ENCODE results near the gene ABHD8. TPM values are rescaled to one million over a fixed set of nuclear protein-coding genes. Genes with fewer than 3 reads are reported as not detected.

ABHD8 gene
- total and polyA plus RNA-seq, 2 of the 13 experiments (the other 11 are each of a cell fraction or from before 2014, with no cell fraction given) = 6.3 to 7.2 TPM

DNA sequence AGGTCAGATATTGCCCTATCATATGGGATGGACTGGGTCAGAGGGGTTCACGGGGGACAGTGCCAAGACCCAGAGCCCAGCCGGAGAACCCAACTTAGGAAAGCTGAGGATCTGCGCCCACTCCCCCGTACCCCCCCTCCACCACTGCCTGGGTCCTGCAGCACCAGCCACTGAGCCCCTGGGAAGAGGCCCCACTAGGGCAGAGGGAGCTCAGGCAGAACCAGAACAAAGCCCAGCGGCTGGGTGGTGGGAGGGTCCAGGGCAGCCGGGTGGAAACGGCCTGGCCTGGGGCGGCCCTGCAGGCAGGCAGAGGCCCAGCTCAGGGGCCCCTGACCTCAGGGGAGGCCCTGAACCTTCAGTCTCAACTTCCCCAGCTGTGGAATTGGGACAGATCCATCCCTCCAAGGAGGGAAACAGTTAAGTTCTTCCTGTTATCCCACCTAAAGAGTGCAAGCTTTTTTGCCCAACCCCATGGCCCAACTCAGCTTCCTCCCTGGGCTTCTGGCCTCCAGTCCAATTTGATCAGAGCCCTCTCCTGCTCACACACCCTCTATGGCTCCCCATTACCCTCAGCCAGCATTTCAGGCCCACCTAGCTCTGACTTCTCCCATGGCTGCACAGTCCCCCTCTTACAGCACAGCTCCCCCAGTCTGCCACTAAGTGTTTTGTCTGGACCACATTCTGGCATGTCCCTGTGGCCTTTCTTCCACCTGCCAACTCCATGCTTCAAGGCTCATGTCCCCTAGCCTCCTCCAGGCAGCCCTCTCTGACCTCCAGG is 60.6 kb downstream of the ABHD8 start:
- intact Hi-C loops (cut with micrococcal nuclease; ENCODE audit: unreplicated experiment) (no loop called here), in situ Hi-C loops (cut with HindIII; ENCODE audit: extremely low pct_ligation_motif_present, low pct_unique_long_range_greater_than_20kb) (no loop called here)
- no peaks in the 10 kb centered on the region for H3K27me3 ChIP-seq (ENCODE audit: control insufficient read depth in 1 of 2, insufficient read depth in 2 of 2, low read length in 2 of 2)
- H3K79me2 ChIP-seq (ENCODE audit: insufficient read depth, low read length) = peaks cover 58% of the 10 kb centered on the region
- peak overlapping the region; percentile 87 to 92 (median 89) for H3K4me3 ChIP-seq (replicated peaks in 1 of 3; ENCODE audit: insufficient read depth in 1 of 3, low read depth in 2 of 3, low read length in 3 of 3)
- peak overlapping the region; percentile 99 for H3K4me2 ChIP-seq (ENCODE audit: low read depth, low read length)
- H3K36me3 ChIP-seq (replicated peaks in 1 of 2; ENCODE audit: control insufficient read depth in 1 of 2, insufficient read depth in 2 of 2, low read length in 2 of 2) = peaks cover 6 to 11% of the 10 kb centered on the region in 2 experiments; a peak in 4 of 5 replicates
- no peak overlapping the region for H2AFZ ChIP-seq (ENCODE audit: low read length)
- DNase-seq (ENCODE audit: low spot score) (no peak), FAIRE-seq (no peak), ATAC-seq (no peak)
- no peaks in the 10 kb centered on the region for H3K9me3 ChIP-seq (ENCODE audit: low read length)
- BruUV-seq (replicated peaks) = no TSS peak
- peaks cover 72% of the 10 kb centered on the region for H3K4me1 ChIP-seq (ENCODE audit: insufficient read depth, low read length)
- WGBS (ENCODE audit: low lambda C conversion rate) = no CpG with 5 or more reads among the region's 8 CpGs
- peaks cover 27% of the 10 kb centered on the region; the same call in 1 of the 2 replicates for H4K20me1 ChIP-seq (ENCODE audit: insufficient read depth, low read length)
- peak overlapping the region; percentile 95 for H3K27ac ChIP-seq (ENCODE audit: extremely low read length, insufficient read depth, low read length)
- ChIA-PET POLR2A (interaction anchor here (0.6 to 9.0 kb wide), 8 partner anchors 8 to 28 kb away, joined by 3 to 178 read pairs (median 20); partner anchors contain the start of genes BABAM1, OCEL1 and USE1), CTCF (ENCODE audit: low intra/inter-chr PET ratio, low total read pairs) (no interaction called here)
- H3K9ac ChIP-seq (ENCODE audit: insufficient read depth, low read depth, low read length) = peak overlapping the region; percentile 90
- TF ChIP-seq SALL2 (CRISPR knock-in tag; IDR thresholded peaks at IDR 0.05) (no peak), RCOR2 (CRISPR knock-in tag; IDR thresholded peaks at IDR 0.05) (no peak), RBFOX2 (IDR thresholded peaks at IDR 0.05; ENCODE audit: low read depth, low read length) (peak; percentile 72), HHEX (CRISPR knock-in tag; IDR thresholded peaks at IDR 0.05) (no peak), ZNF224 (CRISPR knock-in tag; IDR thresholded peaks at IDR 0.05) (no peak), ZNF878 (CRISPR knock-in tag; IDR thresholded peaks at IDR 0.05) (no peak), SRSF1 (optimal IDR thresholded peaks at IDR 0.05; ENCODE audit: low read depth, low read length) (no peak), TBP (CRISPR knock-in tag; IDR thresholded peaks at IDR 0.05) (no peak), RORA (CRISPR knock-in tag; IDR thresholded peaks at IDR 0.05) (no peak), SP5 (CRISPR knock-in tag; IDR thresholded peaks at IDR 0.05; ENCODE audit: borderline replicate concordance, low read depth) (no peak), EP300 (IDR thresholded peaks at IDR 0.05; ENCODE audit: low read depth in 2 of 2, low read length in 2 of 2) (no peak), EP300 (CRISPR knock-in tag; IDR thresholded peaks at IDR 0.05; ENCODE audit: borderline replicate concordance) (no peak), ARNT2 (CRISPR knock-in tag; IDR thresholded peaks at IDR 0.05; ENCODE audit: low read depth) (no peak), XRCC5 (optimal IDR thresholded peaks at IDR 0.05; ENCODE audit: low read length) (peak; percentile 37), SMAD1 (CRISPR knock-in tag; IDR thresholded peaks at IDR 0.05; ENCODE audit: borderline replicate concordance, low read depth) (no peak)
- TF ChIP-seq, protein P1, sequence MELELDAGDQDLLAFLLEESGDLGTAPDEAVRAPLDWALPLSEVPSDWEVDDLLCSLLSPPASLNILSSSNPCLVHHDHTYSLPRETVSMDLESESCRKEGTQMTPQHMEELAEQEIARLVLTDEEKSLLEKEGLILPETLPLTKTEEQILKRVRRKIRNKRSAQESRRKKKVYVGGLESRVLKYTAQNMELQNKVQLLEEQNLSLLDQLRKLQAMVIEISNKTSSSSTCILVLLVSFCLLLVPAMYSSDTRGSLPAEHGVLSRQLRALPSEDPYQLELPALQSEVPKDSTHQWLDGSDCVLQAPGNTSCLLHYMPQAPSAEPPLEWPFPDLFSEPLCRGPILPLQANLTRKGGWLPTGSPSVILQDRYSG (CRISPR knock-in tag; IDR thresholded peaks at IDR 0.05) = no peak
- TF ChIP-seq, protein P2, sequence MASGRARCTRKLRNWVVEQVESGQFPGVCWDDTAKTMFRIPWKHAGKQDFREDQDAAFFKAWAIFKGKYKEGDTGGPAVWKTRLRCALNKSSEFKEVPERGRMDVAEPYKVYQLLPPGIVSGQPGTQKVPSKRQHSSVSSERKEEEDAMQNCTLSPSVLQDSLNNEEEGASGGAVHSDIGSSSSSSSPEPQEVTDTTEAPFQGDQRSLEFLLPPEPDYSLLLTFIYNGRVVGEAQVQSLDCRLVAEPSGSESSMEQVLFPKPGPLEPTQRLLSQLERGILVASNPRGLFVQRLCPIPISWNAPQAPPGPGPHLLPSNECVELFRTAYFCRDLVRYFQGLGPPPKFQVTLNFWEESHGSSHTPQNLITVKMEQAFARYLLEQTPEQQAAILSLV (CRISPR knock-in tag; IDR thresholded peaks at IDR 0.05; ENCODE audit: borderline replicate concordance) = no peak
- TF ChIP-seq, protein P3, sequence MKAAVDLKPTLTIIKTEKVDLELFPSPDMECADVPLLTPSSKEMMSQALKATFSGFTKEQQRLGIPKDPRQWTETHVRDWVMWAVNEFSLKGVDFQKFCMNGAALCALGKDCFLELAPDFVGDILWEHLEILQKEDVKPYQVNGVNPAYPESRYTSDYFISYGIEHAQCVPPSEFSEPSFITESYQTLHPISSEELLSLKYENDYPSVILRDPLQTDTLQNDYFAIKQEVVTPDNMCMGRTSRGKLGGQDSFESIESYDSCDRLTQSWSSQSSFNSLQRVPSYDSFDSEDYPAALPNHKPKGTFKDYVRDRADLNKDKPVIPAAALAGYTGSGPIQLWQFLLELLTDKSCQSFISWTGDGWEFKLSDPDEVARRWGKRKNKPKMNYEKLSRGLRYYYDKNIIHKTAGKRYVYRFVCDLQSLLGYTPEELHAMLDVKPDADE (CRISPR knock-in tag; IDR thresholded peaks at IDR 0.05) = no peak
- TF ChIP-seq, protein P4, sequence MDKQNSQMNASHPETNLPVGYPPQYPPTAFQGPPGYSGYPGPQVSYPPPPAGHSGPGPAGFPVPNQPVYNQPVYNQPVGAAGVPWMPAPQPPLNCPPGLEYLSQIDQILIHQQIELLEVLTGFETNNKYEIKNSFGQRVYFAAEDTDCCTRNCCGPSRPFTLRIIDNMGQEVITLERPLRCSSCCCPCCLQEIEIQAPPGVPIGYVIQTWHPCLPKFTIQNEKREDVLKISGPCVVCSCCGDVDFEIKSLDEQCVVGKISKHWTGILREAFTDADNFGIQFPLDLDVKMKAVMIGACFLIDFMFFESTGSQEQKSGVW (CRISPR knock-in tag; IDR thresholded peaks at IDR 0.05; ENCODE audit: borderline replicate concordance) = no peak
